GM21367 (cell line): ENCODE data around the gene HEPHL1.
"Not testable (repeated sequence)": the region's sequence is repeated elsewhere in the genome, so short reads cannot be mapped to it uniquely, and the experiment has no call there.

Source experiments
- ATAC-seq: cut with Tn5 transposase; IDR thresholded peaks from one replicate; pipeline ENCODE4 v1.9.1; 2021; ENCODE audit not compliant: unreplicated experiment

Gene HEPHL1

GRCh38 chr11:94068764-94069163 is 47.6 kb downstream of the HEPHL1 start:
- ATAC-seq = no peak

- ATAC-seq = no peak
These were observed 56.6 kb downstream of the HEPHL1 start for GRCh38 chr11:94077552-94078293.

GRCh38 chr11:94084164-94084563 is 63.0 kb downstream of the HEPHL1 start:
- no peak for ATAC-seq

- ATAC-seq = no peak
These were observed 67.8 kb downstream of the HEPHL1 start for GRCh38 chr11:94088906-94089305.

- no peak for ATAC-seq
These were observed 68.2 kb downstream of the HEPHL1 start for GRCh38 chr11:94089341-94089740.

GRCh38 chr11:94090401-94090800 is 69.2 kb downstream of the HEPHL1 start:
- no peak for ATAC-seq

- ATAC-seq = no peak
These were observed 69.9 kb downstream of the HEPHL1 start for GRCh38 chr11:94091091-94091490.

- no peak for ATAC-seq
These were observed 79.1 kb downstream of the HEPHL1 start for GRCh38 chr11:94100253-94100652.

GRCh38 chr11:94103471-94103870 is 82.3 kb downstream of the HEPHL1 start:
- no peak for ATAC-seq

GRCh38 chr11:94104734-94105133 is 83.6 kb downstream of the HEPHL1 start:
- ATAC-seq = no peak

GRCh38 chr11:94106716-94107115 is 85.6 kb downstream of the HEPHL1 start:
- no peak for ATAC-seq

- ATAC-seq = no peak
These were observed 86.2 kb downstream of the HEPHL1 start for GRCh38 chr11:94107363-94107762.

GRCh38 chr11:94111241-94111640 is 90.1 kb downstream of the HEPHL1 start:
- ATAC-seq = no peak

GRCh38 chr11:94111660-94112059 is 90.5 kb downstream of the HEPHL1 start:
- ATAC-seq = no peak

GRCh38 chr11:94112206-94112953 is 91.2 kb downstream of the HEPHL1 start:
- no peak for ATAC-seq

GRCh38 chr11:94117197-94117574 is 96.0 kb downstream of the HEPHL1 start:
- ATAC-seq = no peak

- no peak for ATAC-seq
These were observed 96.7 kb downstream of the HEPHL1 start for GRCh38 chr11:94117871-94118270.

- not testable (repeated sequence) for ATAC-seq
These were observed 98.5 kb downstream of the HEPHL1 start for GRCh38 chr11:94119676-94120075.

GRCh38 chr11:94120516-94120915 is 99.4 kb downstream of the HEPHL1 start:
- not testable (repeated sequence) for ATAC-seq

GRCh38 chr11:94120946-94121345 is 99.8 kb downstream of the HEPHL1 start:
- ATAC-seq = no peak

- ATAC-seq = no peak
These were observed 104.4 kb downstream of the HEPHL1 start for GRCh38 chr11:94125407-94126115.

GRCh38 chr11:94127638-94128037 is 106.5 kb downstream of the HEPHL1 start:
- no peak for ATAC-seq
